Measurements from ENCODE around the gene TSC22D3. TPM values are rescaled to one million over a fixed set of nuclear protein-coding genes. Genes with fewer than 3 reads are reported as not detected.
"Not testable (repeated sequence)": the region's sequence is repeated elsewhere in the genome, so short reads cannot be mapped to it uniquely, and the experiment has no call there.

TSC22D3 gene
- 18.9 and 31.1 TPM in 2 replicates for total RNA-seq

DNA sequence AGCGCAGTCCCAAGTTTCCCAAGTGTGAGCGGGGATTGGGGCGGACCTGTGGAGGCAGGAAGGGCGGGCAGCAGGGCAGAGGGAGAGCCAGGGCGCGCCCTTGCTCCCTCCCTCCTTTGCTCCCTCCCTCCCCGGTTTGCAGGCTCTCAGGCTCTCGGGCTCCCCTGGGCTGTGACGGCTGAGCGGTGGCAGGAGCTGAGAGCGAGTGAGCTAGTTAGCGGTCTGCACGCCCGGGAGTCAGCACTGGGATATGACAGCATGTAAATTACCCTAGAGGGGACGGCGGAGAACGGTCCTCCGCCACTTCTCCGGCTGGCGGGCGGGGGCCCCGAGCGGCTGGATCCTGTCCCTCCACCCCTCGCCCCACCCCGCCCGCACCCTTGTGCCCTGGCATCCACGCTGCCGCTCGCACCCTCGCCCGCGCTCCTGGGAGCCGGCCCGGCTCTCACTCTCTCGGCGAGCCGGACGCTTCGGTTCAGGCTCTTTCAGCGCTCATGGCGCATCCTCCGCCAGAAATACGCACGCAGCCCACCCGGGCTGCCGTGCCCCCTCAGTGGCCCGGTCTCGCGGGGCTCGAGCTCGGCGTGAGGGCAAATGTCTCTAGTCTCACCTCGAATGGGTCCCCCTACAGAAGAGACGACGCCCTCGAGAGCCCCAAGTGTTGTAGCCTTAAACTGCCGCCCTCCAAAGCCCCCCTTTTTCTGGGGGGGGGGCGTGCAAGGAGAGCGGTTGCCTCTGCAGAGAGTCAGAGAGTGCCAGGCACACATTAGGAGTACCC, at the start of gene TSC22D3:
TSC22D3 (minus strand) TSS at position 54 of the 778 bp plus-strand sequence. CDS start 368 bp downstream, outside the sequence.
- DNase-seq (ENCODE audit: extremely low read depth, low read depth, low spot score): no peak

DNA sequence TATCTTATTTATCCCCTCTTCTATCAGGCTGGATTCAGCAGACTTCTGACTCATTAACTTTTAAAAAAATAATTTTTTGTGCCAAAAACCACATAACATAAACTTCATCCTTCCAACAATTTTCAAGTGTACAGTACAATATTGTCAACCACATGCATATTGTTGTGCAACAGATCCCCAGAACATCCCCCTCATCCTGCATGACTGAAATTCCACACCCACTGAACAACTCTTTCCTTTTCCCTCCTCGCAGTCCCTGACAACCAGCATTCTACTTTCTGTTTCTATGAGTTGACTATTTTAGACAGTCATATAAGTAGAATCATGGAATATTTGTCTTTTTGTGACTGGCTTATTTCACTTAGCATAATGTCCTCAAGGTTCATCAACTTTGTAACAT, 47.9 kb upstream of the TSC22D3 start:
- no peak for DNase-seq (ENCODE audit: extremely low read depth, low read depth, low spot score)

DNA sequence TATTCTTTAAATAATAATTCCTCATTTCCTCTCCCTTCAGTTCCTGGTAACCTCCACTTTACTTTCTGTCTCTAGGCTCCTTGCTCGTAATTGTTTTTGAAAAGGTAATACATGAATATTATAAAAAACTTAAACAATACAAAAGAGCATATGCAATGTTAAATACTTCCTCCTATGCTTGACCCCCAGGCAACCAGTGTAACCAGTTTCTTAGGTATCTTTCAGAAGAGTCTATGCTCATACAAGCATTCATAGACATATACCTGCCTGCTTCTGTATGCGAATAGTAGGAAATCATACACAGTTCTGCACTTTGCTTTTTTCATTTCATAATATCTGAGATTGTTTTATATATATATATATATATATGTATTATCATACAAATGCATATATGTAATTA, 47.5 kb upstream of the TSC22D3 start:
- no peak for DNase-seq (ENCODE audit: extremely low read depth, low read depth, low spot score)

DNA sequence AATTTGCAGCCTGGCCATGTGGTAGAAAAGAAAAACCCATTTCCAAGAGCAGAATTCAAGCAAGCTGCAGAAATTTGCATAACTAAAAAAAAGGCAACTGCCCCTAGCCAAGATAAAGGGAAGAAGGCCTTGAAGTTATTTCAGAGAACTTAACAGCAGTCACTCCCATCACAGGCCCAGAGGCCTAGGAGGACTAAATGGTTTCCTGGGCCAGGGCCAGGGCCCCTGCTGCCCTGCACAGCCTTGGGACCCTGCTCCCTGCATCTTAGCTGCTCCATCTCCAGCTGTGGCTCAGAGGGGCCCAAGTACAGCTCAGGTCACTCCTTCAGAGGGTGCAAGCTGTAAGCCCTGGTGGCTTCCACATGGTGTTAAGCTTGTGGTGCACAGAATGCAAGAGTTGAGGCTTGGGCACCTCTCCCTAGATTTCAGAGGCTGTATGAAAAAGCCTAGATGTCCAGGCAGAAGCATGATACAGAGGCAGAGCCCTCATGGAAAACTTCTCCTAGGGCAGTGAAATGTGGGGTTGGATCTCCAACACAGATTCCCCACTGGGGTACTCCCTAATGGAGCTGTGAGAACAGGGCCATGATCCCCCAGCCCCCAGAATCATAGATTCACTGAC, 43.4 kb upstream of the TSC22D3 start:
- DNase-seq (ENCODE audit: extremely low read depth, low read depth, low spot score): no peak

DNA sequence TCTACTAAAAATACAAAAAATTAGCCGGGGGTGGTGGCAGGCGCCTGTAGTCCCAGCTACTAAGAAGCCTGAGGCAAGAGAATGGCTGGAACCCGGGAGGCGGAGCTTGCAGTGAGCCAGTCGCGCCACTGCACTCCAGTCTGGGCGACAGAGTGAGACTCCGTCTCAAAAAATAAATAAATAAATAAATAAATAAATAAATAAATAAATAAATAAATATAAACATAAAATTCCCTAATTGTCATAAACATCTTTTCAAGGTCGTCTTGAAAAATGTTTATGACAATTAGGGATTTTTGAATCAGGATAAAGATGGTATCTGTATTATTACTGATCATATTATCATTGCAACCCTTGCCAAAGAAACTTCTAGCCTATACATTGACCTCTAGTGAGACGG, 34.5 kb upstream of the TSC22D3 start:
- not testable (repeated sequence) for DNase-seq (ENCODE audit: extremely low read depth, low read depth, low spot score)

DNA sequence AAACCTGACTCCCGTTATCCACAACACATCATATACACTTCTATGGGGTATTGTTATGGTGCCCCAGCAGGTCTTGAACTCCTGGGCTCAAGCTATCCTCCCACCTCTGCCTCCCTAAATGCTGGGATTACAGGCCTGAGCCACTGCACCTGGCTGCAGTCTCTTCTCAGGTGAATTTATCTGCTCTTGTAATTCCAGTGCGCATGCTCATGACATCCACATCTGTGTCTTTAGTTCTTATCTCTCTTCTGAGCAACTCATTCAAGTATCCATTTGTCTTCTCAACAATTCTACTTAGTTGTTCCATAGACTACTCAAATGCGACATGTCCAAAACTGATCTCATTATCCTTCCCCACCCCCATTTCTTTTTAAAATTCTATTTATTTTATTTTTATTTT, 29.6 kb upstream of the TSC22D3 start:
- no peak for DNase-seq (ENCODE audit: extremely low read depth, low read depth, low spot score)

DNA sequence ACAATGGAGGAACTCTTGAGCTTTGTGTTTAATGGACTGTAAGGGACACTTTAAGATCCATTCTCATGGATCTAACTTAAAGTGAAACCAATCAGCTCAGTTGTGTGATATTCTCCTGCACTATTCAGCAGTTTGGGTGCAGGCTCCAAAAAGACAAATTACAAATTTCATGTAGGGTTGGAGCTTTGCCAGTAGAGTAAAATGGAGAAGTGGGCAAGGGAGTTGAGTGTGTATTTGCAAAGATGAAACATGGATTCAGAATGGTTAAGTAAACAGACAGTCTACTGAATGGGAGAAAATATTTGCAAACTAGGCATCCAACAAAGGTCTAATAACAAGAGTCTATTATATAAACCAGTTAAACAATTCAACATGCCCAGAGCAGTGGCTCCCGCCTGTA, 28.8 kb upstream of the TSC22D3 start:
- DNase-seq (ENCODE audit: extremely low read depth, low read depth, low spot score): no peak

DNA sequence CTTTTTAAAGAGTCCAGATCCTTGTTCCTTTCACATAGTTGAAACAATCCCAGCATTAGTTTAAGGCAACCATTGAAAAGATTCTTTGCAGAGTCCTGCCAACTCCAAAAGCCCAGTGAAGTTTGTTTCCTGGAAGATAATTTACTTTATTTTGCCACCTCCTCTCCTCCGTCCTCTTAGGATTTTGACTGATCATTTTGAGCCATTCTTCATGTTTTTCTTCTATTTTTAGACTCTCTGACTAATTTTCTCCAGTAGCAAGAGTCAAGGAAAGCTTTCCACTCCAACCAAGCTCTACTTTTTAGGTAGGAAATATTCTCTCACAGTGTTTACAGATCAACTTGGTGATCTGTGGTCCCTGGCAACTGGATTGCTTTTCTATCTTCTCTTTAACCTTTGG, 12.2 kb upstream of the TSC22D3 start:
- no peak for DNase-seq (ENCODE audit: extremely low read depth, low read depth, low spot score)

DNA sequence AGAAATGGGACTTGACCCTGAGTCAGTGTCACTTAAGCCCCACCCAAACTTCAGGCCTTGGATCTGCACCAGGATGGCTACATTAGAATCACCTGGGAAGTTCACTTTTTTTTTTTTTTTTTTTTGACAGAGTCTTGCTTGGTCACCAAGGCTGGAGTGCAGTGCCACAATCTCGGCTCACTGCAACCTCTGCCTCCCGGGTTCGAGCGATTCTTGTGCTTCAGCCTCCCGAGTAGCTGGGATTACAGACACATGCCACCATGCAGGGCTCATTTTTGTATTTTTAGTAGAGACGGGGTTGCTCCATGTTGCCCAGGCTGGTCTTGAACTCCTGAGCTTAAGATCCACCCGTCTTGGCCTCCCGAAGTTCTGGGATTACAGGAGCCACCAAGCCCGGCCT, 4.9 kb upstream of the TSC22D3 start:
- DNase-seq (ENCODE audit: extremely low read depth, low read depth, low spot score): no peak

DNA sequence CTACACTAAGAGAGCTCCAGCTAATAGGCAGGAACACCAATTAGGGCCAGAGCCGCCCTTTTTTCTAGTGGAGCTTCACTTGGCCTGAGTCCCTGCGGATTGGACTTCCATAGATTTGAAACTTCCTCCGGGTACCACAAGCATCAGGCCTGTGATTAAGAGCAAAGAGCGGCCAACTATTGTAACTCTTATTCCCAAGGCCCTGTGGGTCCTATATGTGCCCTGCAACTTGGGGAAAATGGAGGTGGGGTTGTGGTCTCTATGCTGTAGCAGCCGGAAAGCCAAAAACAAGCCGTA, 1.9 kb upstream of the TSC22D3 start, which contains the start of gene NCBP2L:
NCBP2L (plus strand) TSS at position 198 of the 297 bp plus-strand sequence. CDS start 16,488 bp downstream, outside the sequence.
- DNase-seq (ENCODE audit: extremely low read depth, low read depth, low spot score): no peak

DNA sequence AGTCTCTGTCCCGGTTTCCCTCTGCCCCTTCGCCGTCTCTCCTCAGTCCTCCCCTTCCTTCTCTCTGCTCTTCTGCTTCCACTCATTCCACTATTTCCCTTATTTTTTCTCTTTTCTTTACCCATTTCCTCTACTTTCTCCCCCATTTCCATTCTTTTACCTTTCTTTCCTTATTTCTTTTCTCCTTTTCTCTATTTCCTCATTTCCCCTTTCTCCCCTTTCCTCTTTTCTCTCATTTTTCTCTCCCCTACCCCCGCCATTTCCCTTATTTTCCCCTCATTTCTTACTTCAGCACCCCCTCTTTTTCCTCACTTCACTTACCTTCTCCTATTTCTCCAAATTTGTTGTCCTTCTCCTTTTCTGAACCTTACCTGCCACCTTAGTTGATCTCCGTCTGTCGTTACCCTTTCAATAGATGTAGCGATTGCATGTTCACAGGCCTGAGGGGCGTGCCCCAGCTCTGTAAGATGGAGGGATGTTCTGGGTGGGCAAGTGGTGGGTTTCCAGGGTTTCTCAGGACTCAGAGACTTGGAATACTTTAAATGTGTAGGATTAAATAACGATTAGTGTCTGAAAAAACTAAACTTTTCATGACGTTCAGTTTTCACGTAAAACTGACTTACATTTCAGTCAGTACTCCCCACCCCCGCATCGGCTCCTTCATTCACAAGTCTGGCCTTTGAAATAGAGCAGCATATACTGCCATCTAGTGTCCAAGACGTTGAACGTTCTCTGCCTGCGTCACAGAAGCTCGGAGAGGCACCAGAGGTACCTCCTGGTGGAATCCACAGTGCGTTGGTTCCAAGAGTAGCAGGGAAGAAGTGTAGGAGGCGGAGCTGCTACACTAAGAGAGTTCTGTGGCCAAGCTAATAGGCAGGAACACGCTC, 1.3 kb upstream of the TSC22D3 start:
- DNase-seq (ENCODE audit: extremely low read depth, low read depth, low spot score): peak; percentile 82

DNA sequence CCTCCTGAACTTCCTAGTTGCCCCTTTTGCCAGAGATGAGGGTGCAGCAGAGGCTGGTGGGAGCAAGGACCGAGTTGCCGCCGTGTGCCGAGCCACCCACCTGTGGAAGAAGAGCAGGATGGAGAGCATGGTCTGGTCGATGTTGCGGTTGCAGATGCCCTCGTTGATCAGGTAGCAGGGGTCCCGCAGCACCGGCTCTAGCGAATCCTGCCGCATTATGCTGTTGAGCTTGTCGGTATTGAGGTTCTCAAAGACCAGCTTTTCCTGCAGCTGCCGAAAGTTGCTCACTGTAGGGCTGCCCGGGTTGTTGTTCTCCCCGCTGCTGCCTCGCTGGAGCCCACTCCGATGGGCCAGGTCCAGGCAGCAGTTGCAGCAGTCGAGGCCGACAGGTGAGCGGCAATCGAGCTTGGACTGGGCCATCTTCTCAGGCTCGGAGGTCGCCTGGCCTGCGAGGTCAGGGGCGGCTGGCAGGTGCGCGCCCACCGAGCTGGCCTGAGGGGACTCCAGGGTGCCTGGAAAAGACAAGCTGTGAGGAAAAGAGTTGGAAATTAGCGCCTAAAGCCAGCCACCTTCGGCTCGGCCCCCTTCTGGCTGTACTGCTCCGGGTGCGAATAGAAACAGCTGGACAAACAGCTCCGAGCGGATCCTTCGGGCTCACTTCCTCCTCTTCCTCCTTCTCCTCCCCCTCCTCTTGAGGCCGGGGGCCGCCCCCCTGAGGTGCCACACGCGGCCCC, 420 bp downstream of the TSC22D3 start:
- DNase-seq (ENCODE audit: extremely low read depth, low read depth, low spot score): no peak

DNA sequence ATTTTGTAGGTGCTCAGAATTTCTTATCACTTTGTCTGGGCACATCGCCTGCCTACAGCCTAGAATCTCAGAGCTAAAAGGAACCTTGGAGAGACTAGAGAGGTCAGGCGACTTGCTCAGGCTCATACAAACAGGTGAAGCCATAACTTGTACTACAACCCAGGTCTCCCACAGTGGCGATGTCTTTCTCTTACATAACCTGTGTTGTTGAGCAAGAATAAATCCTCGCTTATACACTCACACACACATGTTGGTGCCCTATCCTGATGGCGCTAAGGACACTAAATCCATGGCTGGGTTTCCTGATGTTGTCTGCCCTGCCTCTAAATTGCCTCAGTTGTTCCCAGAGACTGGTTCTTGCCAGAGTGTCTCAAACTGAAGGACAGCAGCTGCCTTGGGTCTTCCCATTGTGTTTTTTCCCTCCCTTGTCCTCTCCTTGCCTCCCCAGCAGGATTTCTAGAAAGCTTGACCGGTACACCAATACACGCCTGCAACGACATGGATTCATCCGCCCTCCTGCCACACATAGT, 1.6 kb downstream of the TSC22D3 start:
- no peak for DNase-seq (ENCODE audit: extremely low read depth, low read depth, low spot score)

DNA sequence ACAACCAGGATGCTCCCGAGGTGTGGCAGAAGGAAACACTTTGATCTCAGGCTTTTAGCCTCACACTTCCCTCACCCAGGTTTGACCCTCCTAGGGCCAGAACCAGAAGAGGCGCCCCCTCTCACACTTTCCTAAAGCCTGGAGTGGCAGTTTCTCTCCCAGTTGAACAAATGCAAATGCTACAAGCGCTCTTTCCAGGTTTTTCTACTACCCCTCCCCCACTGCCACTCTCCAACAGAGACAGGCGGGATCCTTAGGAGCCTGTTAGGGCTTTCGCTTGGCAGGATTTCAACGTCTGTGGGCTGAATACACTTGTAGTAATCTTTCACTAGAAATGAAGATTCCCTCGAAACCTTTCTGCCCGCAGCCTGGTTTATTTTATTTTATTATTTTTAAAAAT, 2.4 kb downstream of the TSC22D3 start:
- no peak for DNase-seq (ENCODE audit: extremely low read depth, low read depth, low spot score)

DNA sequence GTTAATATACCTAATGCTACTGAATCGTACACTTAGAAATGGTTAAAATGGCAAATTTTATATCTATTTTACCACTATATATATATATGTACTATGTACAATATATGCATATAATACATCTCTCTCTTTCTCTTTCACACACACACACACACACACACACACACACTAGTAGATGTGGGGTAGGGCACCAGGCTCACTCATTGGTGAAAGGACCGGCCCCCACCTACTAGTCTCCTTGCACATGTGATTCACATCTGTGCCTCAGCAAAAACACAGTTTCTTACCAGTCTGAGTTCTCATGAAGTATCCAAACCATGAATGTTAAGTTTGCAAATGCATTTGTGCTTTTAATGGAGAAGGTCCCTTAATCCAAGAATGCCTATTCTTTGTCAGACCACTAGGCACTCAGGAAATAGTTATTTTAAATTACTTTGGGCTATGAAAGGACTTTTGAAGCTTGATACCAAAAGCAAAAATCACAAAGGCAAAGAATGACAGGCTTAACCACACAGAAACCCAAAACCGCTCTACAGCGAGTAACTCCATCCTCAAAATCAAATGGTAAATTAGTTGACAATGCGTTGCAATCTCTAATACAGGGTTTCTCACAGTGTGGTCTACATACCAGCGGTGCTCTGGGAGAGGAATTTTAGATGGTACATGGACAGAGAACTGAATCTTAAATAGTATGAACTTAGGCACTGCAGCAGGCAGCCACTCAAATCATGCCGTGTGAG, 5.8 kb downstream of the TSC22D3 start:
- no peak for DNase-seq (ENCODE audit: extremely low read depth, low read depth, low spot score)

DNA sequence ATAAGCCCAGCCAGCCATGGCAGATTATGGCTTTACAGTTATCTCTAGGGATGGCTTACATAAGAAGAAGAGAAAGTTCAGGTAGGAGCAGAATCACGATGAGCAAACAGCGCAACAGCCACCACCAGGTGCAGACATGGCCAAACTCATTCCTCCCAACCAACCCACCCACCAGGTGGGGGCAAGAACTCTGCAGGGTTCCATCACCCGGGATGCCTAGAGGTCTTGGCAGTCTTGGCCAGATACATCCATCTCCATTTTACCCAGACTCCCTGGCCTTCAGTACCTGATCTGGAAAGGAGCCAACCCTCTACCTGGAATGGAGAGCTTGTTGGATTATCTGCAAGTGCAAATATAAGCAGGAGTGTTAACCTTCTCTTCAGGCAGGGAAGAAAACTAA, 7.5 kb downstream of the TSC22D3 start:
- DNase-seq (ENCODE audit: extremely low read depth, low read depth, low spot score): no peak

DNA sequence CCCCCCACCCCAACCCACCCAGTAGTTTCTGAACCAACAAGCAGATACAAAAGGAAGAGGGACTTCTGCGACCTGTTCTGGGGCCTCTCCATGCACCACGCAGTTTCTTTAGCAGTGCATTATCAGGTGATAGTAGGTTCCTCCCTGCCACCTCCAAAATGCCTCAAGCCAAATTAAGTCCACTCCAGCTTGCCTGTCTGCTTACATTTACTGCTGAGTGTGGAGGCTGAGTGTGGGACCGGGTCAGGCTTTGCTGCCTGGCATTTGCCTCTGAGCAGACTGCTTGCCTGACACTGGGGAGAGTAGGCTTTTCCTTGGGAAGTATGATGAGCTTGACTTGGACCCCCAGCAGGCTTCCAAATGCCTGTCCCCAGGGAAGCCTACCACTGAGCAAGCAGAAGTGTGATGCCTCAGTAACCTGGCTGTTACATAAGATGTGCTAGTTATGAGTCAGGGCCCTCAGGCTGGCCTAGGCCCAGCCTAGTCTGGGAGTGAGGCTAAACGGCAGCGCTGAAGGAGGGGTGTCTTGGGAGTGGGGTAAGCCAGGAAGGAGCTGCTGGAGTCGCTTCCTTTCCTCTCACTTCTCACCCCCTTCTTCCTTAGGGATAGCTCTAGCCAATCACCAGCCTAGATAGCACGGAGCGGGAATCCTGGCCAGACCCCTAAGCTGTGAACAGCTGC, 9.0 kb downstream of the TSC22D3 start:
- no peak for DNase-seq (ENCODE audit: extremely low read depth, low read depth, low spot score)

DNA sequence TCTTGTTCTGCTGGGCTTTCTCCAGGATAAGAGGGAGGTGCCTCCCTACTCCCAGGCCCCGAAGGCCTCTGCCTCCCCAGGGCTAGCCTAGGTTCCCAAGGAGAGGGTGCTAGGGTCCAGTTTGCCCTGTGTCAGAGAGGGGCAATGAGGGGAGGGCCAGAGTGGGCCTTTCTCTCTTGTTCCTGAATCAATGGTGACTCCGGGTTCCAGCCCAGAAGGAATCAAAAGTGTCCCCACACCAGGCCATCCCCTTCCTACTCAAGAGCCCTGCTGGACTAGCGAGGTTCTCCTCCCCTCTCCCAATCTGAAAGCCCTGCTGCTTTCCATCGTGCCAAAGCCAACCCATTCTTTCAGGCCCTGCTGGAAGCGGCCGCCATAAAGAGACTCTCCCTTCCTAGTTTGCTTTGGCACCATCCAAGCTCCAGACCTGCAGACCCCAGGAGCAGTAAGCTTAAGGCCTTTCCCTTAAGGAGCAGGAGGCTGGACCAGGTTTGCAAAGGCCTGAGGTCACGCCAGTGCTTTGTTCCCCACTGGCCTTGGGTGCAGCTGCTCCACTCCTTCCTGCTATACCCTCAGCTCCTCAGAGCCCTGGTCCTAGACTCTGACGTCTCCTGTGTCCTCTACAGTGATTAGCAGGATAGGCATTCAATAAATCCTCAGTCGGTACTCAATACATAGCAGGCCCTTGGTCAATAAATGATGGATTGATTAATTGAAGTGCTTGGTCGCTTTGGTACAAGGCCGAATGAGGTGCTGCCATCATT, 10.6 kb downstream of the TSC22D3 start:
- DNase-seq (ENCODE audit: extremely low read depth, low read depth, low spot score): no peak

DNA sequence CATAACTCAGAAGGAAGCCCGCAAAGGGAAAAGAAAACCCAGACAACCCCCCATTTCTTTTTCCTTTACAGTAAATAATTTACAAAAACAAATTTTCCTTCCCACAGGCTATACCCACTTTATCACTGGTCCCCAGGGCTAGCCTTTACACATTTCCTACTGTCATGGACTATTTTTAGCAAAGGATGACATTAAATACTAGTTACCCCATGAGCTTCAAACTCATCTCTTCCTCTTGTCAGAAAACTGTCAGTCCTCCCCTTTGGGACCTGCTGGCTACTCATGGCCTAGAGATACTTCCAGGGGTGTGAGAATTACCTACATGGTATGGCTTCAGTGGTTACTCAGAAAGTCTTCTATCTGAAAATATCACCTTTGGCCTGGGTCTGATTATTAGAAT, 11.9 kb downstream of the TSC22D3 start:
- DNase-seq (ENCODE audit: extremely low read depth, low read depth, low spot score): no peak

Data from glomerular endothelial cell (primary cell).